Loucy (cell line): Measurements from ENCODE around the gene TPSB2.
"Not testable (repeated sequence)": the region's sequence is repeated elsewhere in the genome, so short reads cannot be mapped to it uniquely, and the experiment has no call there.

Experiments
- H2AFZ ChIP-seq: fragments of 200-600 bp; sonication (generic); 2 replicates; pipeline ENCODE4 v1.6.0; 2016; ENCODE audit warnings: antibody characterized with exemption, mild to moderate bottlenecking, low read length, moderate library complexity
- H3F3A ChIP-seq: fragments of 200-600 bp; 2 replicates; pipeline ENCODE4 v1.6.0; 2016; ENCODE audit warnings: antibody characterized with exemption, low read depth, mild to moderate bottlenecking
- H3K27me3 ChIP-seq: fragments of 200-600 bp; sonication (generic); 2 replicates; pipeline ENCODE4 v1.6.1; 2014; ENCODE audit warnings: low read length, mild to moderate bottlenecking; ENCODE audit not compliant: insufficient read depth, poor library complexity, severe bottlenecking
- H3K36me3 ChIP-seq: fragments of 200-600 bp; sonication (generic); 2 replicates; pipeline ENCODE4 v1.6.1; 2016; ENCODE audit warnings: low read length; ENCODE audit not compliant: insufficient read depth
- H3K4me1 ChIP-seq: fragments of 200-600 bp; sonication (generic); 2 replicates; pipeline ENCODE4 v1.5.1; 2014; ENCODE audit warnings: low read length, mild to moderate bottlenecking; ENCODE audit not compliant: insufficient read depth, poor library complexity, severe bottlenecking
- H3K4me2 ChIP-seq: fragments of 200-600 bp; sonication (generic); 2 replicates; pipeline ENCODE4 v1.6.0; 2014; ENCODE audit warnings: antibody characterized with exemption, low read length, low read depth, mild to moderate bottlenecking; ENCODE audit not compliant: poor library complexity, severe bottlenecking
- H3K4me3 ChIP-seq: fragments of 200-600 bp; sonication (generic); 2 replicates; pipeline ENCODE4 v1.5.1; 2014; ENCODE audit warnings: low read length, mild to moderate bottlenecking, mixed read lengths; ENCODE audit not compliant: poor library complexity, severe bottlenecking
- H3K79me2 ChIP-seq: fragments of 200-600 bp; sonication (generic); 2 replicates; pipeline ENCODE4 v1.6.1; 2014; ENCODE audit warnings: low read length; ENCODE audit not compliant: insufficient read depth
- H3K9ac ChIP-seq: fragments of 200-600 bp; sonication (generic); 2 replicates; pipeline ENCODE4 v1.6.0; 2014; ENCODE audit warnings: mild to moderate bottlenecking, low read depth, low read length, moderate library complexity; ENCODE audit not compliant: poor library complexity, severe bottlenecking
- H3K9me2 ChIP-seq: fragments of 200-600 bp; sonication (generic); replicated peaks from 2 replicates; pipeline ENCODE4 v1.6.1; 2016; ENCODE audit warnings: low read depth, low read length, mixed read lengths
- H3K9me3 ChIP-seq: fragments of 200-600 bp; sonication (generic); 2 replicates; pipeline ENCODE4 v1.6.1; 2014; ENCODE audit warnings: mild to moderate bottlenecking, antibody characterized with exemption, low read length, low read depth; ENCODE audit not compliant: insufficient read depth
- H4K20me1 ChIP-seq: fragments of 200-600 bp; sonication (generic); 2 replicates; pipeline ENCODE4 v1.6.0; 2014; ENCODE audit warnings: antibody characterized with exemption, low read length, mild to moderate bottlenecking; ENCODE audit not compliant: insufficient read depth, poor library complexity, severe bottlenecking
- CTCF ChIP-seq: fragments of 200-600 bp; sonication (generic); conservative IDR thresholded peaks from 2 replicates; pipeline ENCODE4 v1.5.1; 2014; ENCODE audit warnings: mild to moderate bottlenecking, antibody characterized with exemption, low read length
- EZH2phosphoT487 ChIP-seq: fragments of 200-600 bp; IDR thresholded peaks from 2 replicates; pipeline ENCODE4 v1.6.1; 2018; ENCODE audit warnings: antibody characterized with exemption, mild to moderate bottlenecking, moderate library complexity, borderline replicate concordance

TPSB2 gene

GRCh38 chr16:1188432-1189189 lies 41.4 kb downstream of the TPSB2 start:
- Histone ChIP-seq H3K9me3 (no peaks in the 10 kb centered on the region; the same call in 1 of the 2 replicates), H3K36me3 (no peaks in the 10 kb centered on the region), H3K9me2 (no peaks in the 10 kb centered on the region), H3K9ac (no peak overlapping the region), H3K4me1 (no peaks in the 10 kb centered on the region), H3K4me2 (no peak overlapping the region), H3K27me3 (no peaks in the 10 kb centered on the region), H3F3A (no peaks in the 10 kb centered on the region), H4K20me1 (no peaks in the 10 kb centered on the region), H3K4me3 (no peak overlapping the region), H2AFZ (no peak overlapping the region), H3K79me2 (no peaks in the 10 kb centered on the region)
- TF ChIP-seq EZH2phosphoT487 (no peak), CTCF (no peak)

- H3K27me3 ChIP-seq, H3K9me3 ChIP-seq, H3K9me2 ChIP-seq, H3K4me2 ChIP-seq, H3K9ac ChIP-seq, H3K79me2 ChIP-seq, H3K4me3 ChIP-seq, H3K4me1 ChIP-seq, H3K36me3 ChIP-seq, H3F3A ChIP-seq, H4K20me1 ChIP-seq, H2AFZ ChIP-seq: not testable (repeated sequence)
Measured at GRCh38 chr16:1185460-1186207, 44.4 kb downstream of the TPSB2 start.

GRCh38 chr16:1184980-1185379 lies 45.0 kb downstream of the TPSB2 start:
- no peaks in the 10 kb centered on the region for H3K4me1 ChIP-seq
- H3K9me3 ChIP-seq, result no peaks in the 10 kb centered on the region; the same call in 1 of the 2 replicates
- no peak overlapping the region for H2AFZ ChIP-seq
- TF ChIP-seq CTCF, result no peak
- TF ChIP-seq EZH2phosphoT487, result no peak
- no peaks in the 10 kb centered on the region for H4K20me1 ChIP-seq
- no peaks in the 10 kb centered on the region for H3K27me3 ChIP-seq
- no peak overlapping the region for H3K9ac ChIP-seq
- no peaks in the 10 kb centered on the region for H3K36me3 ChIP-seq
- no peaks in the 10 kb centered on the region for H3K79me2 ChIP-seq
- H3K4me2 ChIP-seq, result no peak overlapping the region
- no peaks in the 10 kb centered on the region for H3K9me2 ChIP-seq
- H3K4me3 ChIP-seq, result no peak overlapping the region
- H3F3A ChIP-seq, result no peaks in the 10 kb centered on the region
